ENCODE results near the gene CDH20.

Gene CDH20

GRCh38 chr18:61471541-61471940 lies 138.3 kb downstream of the CDH20 start:
- H3K36me3 ChIP-seq: no peaks in the 10 kb centered on the region
- DNase-seq: no peak
- no peak overlapping the region for H3K4me3 ChIP-seq (ENCODE audit: low read depth, low read length)
- no peaks in the 10 kb centered on the region for H3K27me3 ChIP-seq (ENCODE audit: insufficient read depth, low read depth, severe bottlenecking)
- H3K9me3 ChIP-seq (ENCODE audit: severe bottlenecking): no peaks in the 10 kb centered on the region
- no peak overlapping the region for H3K27ac ChIP-seq
- TF ChIP-seq CTCF (IDR thresholded peaks at IDR 0.05; ENCODE audit: low read depth, low read length): no peak

- DNase-seq: no peak
- H3K4me3 ChIP-seq (ENCODE audit: low read depth, low read length): no peak overlapping the region
- H3K27ac ChIP-seq: no peak overlapping the region
- no peaks in the 10 kb centered on the region for H3K9me3 ChIP-seq (ENCODE audit: severe bottlenecking)
- H3K36me3 ChIP-seq: no peaks in the 10 kb centered on the region
- no peak for TF ChIP-seq CTCF (IDR thresholded peaks at IDR 0.05; ENCODE audit: low read depth, low read length)
- no peaks in the 10 kb centered on the region for H3K27me3 ChIP-seq (ENCODE audit: insufficient read depth, low read depth, severe bottlenecking)
Measured at GRCh38 chr18:61471942-61472341, 138.7 kb downstream of the CDH20 start.

- Histone ChIP-seq H3K9me3 (ENCODE audit: severe bottlenecking) (no peaks in the 10 kb centered on the region), H3K4me3 (ENCODE audit: low read depth, low read length) (no peak overlapping the region), H3K27ac (no peak overlapping the region), H3K27me3 (ENCODE audit: insufficient read depth, low read depth, severe bottlenecking) (no peaks in the 10 kb centered on the region), H3K36me3 (no peaks in the 10 kb centered on the region)
- TF ChIP-seq CTCF (IDR thresholded peaks at IDR 0.05; ENCODE audit: low read depth, low read length): no peak
- no peak for DNase-seq
Measured at GRCh38 chr18:61474341-61474740, 141.1 kb downstream of the CDH20 start.

GRCh38 chr18:61474918-61475317 lies 141.7 kb downstream of the CDH20 start:
- no peak overlapping the region for H3K4me3 ChIP-seq (ENCODE audit: low read depth, low read length)
- TF ChIP-seq CTCF (IDR thresholded peaks at IDR 0.05; ENCODE audit: low read depth, low read length): no peak
- no peak overlapping the region for H3K27ac ChIP-seq
- H3K36me3 ChIP-seq: no peaks in the 10 kb centered on the region
- DNase-seq: no peak
- no peaks in the 10 kb centered on the region for H3K27me3 ChIP-seq (ENCODE audit: insufficient read depth, low read depth, severe bottlenecking)
- H3K9me3 ChIP-seq (ENCODE audit: severe bottlenecking): no peaks in the 10 kb centered on the region

- no peaks in the 10 kb centered on the region for H3K36me3 ChIP-seq
- no peaks in the 10 kb centered on the region for H3K27me3 ChIP-seq (ENCODE audit: insufficient read depth, low read depth, severe bottlenecking)
- DNase-seq: no peak
- no peak overlapping the region for H3K27ac ChIP-seq
- no peak overlapping the region for H3K4me3 ChIP-seq (ENCODE audit: low read depth, low read length)
- no peaks in the 10 kb centered on the region for H3K9me3 ChIP-seq (ENCODE audit: severe bottlenecking)
- no peak for TF ChIP-seq CTCF (IDR thresholded peaks at IDR 0.05; ENCODE audit: low read depth, low read length)
Measured at GRCh38 chr18:61475931-61476330, 142.7 kb downstream of the CDH20 start.

GRCh38 chr18:61489334-61489733 lies 156.1 kb downstream of the CDH20 start:
- no peaks in the 10 kb centered on the region for H3K9me3 ChIP-seq (ENCODE audit: severe bottlenecking)
- TF ChIP-seq CTCF (IDR thresholded peaks at IDR 0.05; ENCODE audit: low read depth, low read length): no peak
- no peak for DNase-seq
- H3K36me3 ChIP-seq: no peaks in the 10 kb centered on the region
- no peak overlapping the region for H3K27ac ChIP-seq
- no peaks in the 10 kb centered on the region for H3K27me3 ChIP-seq (ENCODE audit: insufficient read depth, low read depth, severe bottlenecking)
- no peak overlapping the region for H3K4me3 ChIP-seq (ENCODE audit: low read depth, low read length)
